B cell (primary cell): ENCODE results near the gene PRAMEF10. TPM values are rescaled to one million over a fixed set of nuclear protein-coding genes. Genes with fewer than 3 reads are reported as not detected.
"Not testable (repeated sequence)": the region's sequence is repeated elsewhere in the genome, so short reads cannot be mapped to it uniquely, and the experiment has no call there.

Experiments
- ATAC-seq: fragments of 200-7000 bp; cut with Tn5 transposase; one replicate; pipeline ENCODE4 v1.10.0; 2021; ENCODE audit warnings: low read depth, mild to moderate bottlenecking, moderate number of reproducible peaks, moderate library complexity
- CTCF ChIA-PET: fragments of 350-600 bp; sonication (Branson Sonifier 250); formaldehyde crosslinking; loops from one replicate; lab custom pipeline; 2021; ENCODE audit warnings: antibody characterized with exemption, inconsistent platforms; lab: Charles Lee
- POLR2A ChIA-PET: fragments of 350-600 bp; sonication (Branson Sonifier 250); formaldehyde crosslinking; loops from one replicate; lab custom pipeline; 2021; ENCODE audit warnings: antibody characterized with exemption; lab: Charles Lee
- DNase-seq: peaks from one replicate; pipeline ENCODE4 v3.0.0; 2013
- H2AFZ ChIP-seq: 2 replicates; pipeline ENCODE4 v1.6.1; 2012; ENCODE audit warnings: mild to moderate bottlenecking, low read depth, low read length; ENCODE audit not compliant: insufficient read depth, poor library complexity, severe bottlenecking
- H3K27ac ChIP-seq, 2 donors: 1 replicate in 1 of 2; 2 replicates in 1 of 2; pipeline ENCODE4 v1.5.1; 2012 to 2013; ENCODE audit warnings: low read length in 2 of 2, mild to moderate bottlenecking in 2 of 2, moderate library complexity in 1 of 2
- H3K27me3 ChIP-seq, 4 experiments: fragments of 200-600 bp in 1 of 4; sonication (generic) in 1 of 4; replicated peaks in 1 of 4; 1 replicate in 2 of 4; 2 replicates in 2 of 4; pipeline versions ENCODE4 v1.6.1 to v1.7.0; 2013 to 2016; ENCODE audit warnings: low read length in 3 of 4, mild to moderate bottlenecking in 2 of 4, mixed read lengths in 1 of 4, moderate library complexity in 1 of 4; ENCODE audit not compliant: insufficient read depth in 4 of 4, control insufficient read depth in 3 of 4; ENCODE audit errors: control extremely low read depth in 1 of 4
- H3K36me3 ChIP-seq, 2 experiments: replicated peaks in 1 of 2; 1 replicate in 1 of 2; 2 replicates in 1 of 2; pipeline versions ENCODE4 v1.6.1 to v1.7.1; 2013; ENCODE audit warnings: low read length in 1 of 2; ENCODE audit not compliant: insufficient read depth in 2 of 2, control insufficient read depth in 1 of 2; ENCODE audit errors: control extremely low read depth in 1 of 2, extremely low read depth in 1 of 2
- H3K4me1 ChIP-seq, 2 donors: fragments of 200-600 bp in 1 of 2; sonication (generic) in 1 of 2; 1 replicate in 1 of 2; 2 replicates in 1 of 2; pipeline versions ENCODE4 v1.5.1 to v1.6.1; 2013 to 2017; ENCODE audit warnings: low read length in 2 of 2; ENCODE audit not compliant: control insufficient read depth in 2 of 2, insufficient read depth in 2 of 2
- H3K4me2 ChIP-seq: replicated peaks from 2 replicates; pipeline ENCODE3; 2012; ENCODE audit warnings: mild to moderate bottlenecking, low read depth, low read length; ENCODE audit not compliant: poor library complexity, severe bottlenecking
- H3K4me3 ChIP-seq, 5 experiments: fragments of 200-600 bp in 1 of 5; sonication (generic) in 1 of 5; 1 replicate in 3 of 5; 2 replicates in 2 of 5; pipeline versions ENCODE4 v1.5.1 to v1.7.0; 2011 to 2016; ENCODE audit warnings: low read length in 4 of 5, mild to moderate bottlenecking in 4 of 5, low read depth in 2 of 5, control low read depth in 1 of 5, moderate library complexity in 1 of 5; ENCODE audit not compliant: insufficient read depth in 1 of 5; ENCODE audit errors: control extremely low read depth in 1 of 5, extremely low read depth in 1 of 5
- H3K79me2 ChIP-seq: fragments of 200-600 bp; sonication (generic); one replicate; pipeline ENCODE4 v1.6.0; 2016; ENCODE audit warnings: low read length; ENCODE audit not compliant: control insufficient read depth, insufficient read depth
- H3K9ac ChIP-seq: fragments of 200-600 bp; sonication (generic); 2 replicates; pipeline ENCODE4 v1.6.1; 2017; ENCODE audit warnings: mild to moderate bottlenecking, low read length, moderate library complexity
- H3K9me3 ChIP-seq, 3 donors: one replicate each; pipeline versions ENCODE4 v1.6.1 to v1.7.1; 2013; ENCODE audit warnings: low read length in 2 of 3; ENCODE audit not compliant: control insufficient read depth in 2 of 3, insufficient read depth in 1 of 3; ENCODE audit errors: control extremely low read depth in 1 of 3
- H4K20me1 ChIP-seq: 2 replicates; pipeline ENCODE4 v1.6.0; 2012; ENCODE audit warnings: mild to moderate bottlenecking, low read length; ENCODE audit not compliant: insufficient read depth, control insufficient read depth, poor library complexity, severe bottlenecking
- H3K27ac Mint-ChIP-seq: one replicate; pipeline ENCODE4 v1.8.0; 2021; ENCODE audit warnings: mixed read lengths
- H3K27me3 Mint-ChIP-seq: one replicate; pipeline ENCODE4 v1.8.0; 2021; ENCODE audit warnings: mixed read lengths
- H3K4me1 Mint-ChIP-seq: one replicate; pipeline ENCODE4 v1.8.0; 2021; ENCODE audit warnings: mixed read lengths
- H3K4me3 Mint-ChIP-seq: one replicate; pipeline ENCODE4 v1.8.0; 2021; ENCODE audit warnings: mixed read lengths
- H3K9me3 Mint-ChIP-seq: one replicate; pipeline ENCODE4 v1.8.0; 2022; ENCODE audit warnings: mixed read lengths; ENCODE audit not compliant: insufficient read depth
- EZH2 ChIP-seq: IDR thresholded peaks from 2 replicates; pipeline ENCODE4 v1.6.1; 2012; ENCODE audit warnings: borderline replicate concordance, low read depth, mild to moderate bottlenecking, moderate library complexity, low read length; ENCODE audit not compliant: insufficient read depth, poor library complexity, severe bottlenecking
- WGBS: methylation state at CpG from one replicate; pipeline ENCODE4 v1.1.5; 2013; ENCODE audit warnings: missing lambda C conversion rate; ENCODE audit not compliant: insufficient coverage; 5-methylcytosine and 5-hydroxymethylcytosine counted together
- intact Hi-C: fragments of 100-400 bp; cut with micrococcal nuclease; formaldehyde crosslinking; loops from one replicate; pipeline ENCODE4 v1.10.0; 2022
- polyA plus RNA-seq: library from polyadenylated mRNA; depleted of rRNA; stranded (reverse); fragments of >200 nt; gene quantifications from 2 replicates; pipeline ENCODE4 v1.2.3, GENCODE V29; 2012
- small RNA-seq: library from RNA; depleted of rRNA; stranded (forward); fragments of <200 nt; gene quantifications from one replicate; pipeline ENCODE3, GENCODE V24; 2012; ENCODE audit warnings: low replicate concordance, low read depth; ENCODE audit not compliant: insufficient read length
- total RNA-seq, 2 donors: library from RNA; stranded (reverse); fragments of 120-200 nt in 1 of 2; gene quantifications; 1 replicate in 1 of 2; 2 replicates in 1 of 2; pipeline versions ENCODE4 v1.2.3 to v1.2.4, GENCODE V29; 2013 to 2022
- TF ChIP-seq, protein P1 (sequence below): fragments of 200-600 bp; IDR thresholded peaks from one replicate; pipeline ENCODE4 v1.8.0; 2022; ENCODE audit warnings: antibody characterized with exemption, mild to moderate bottlenecking

Gene PRAMEF10
- total and polyA plus RNA-seq, 2 donors (not counting 1 experiment from before 2014, with no cell fraction given) = not detected

GRCh38 chr1:12851779-12852178, 46.3 kb downstream of the PRAMEF10 start:
- Histone ChIP-seq H3K27me3 (no peaks in the 10 kb centered on the region), H3K27ac (no peak overlapping the region), H3K9me3 (no peaks in the 10 kb centered on the region), H3K79me2 (no peaks in the 10 kb centered on the region), H3K4me3 (no peak overlapping the region), H3K36me3 (no peaks in the 10 kb centered on the region), H4K20me1 (no peaks in the 10 kb centered on the region), H3K9ac (no peak overlapping the region), H3K4me2 (no peak overlapping the region), H2AFZ (no peak overlapping the region), H3K4me1 (no peaks in the 10 kb centered on the region)
- H3K4me3 Mint-ChIP-seq = no peak overlapping the region
- ATAC-seq (no peak), DNase-seq (no peak)
- WGBS = 93% methylated on average over 2 of the region's 4 CpGs
- intact Hi-C loops = no loop called here
- H3K4me1 Mint-ChIP-seq = no peaks in the 10 kb centered on the region
- H3K27me3 Mint-ChIP-seq = no peaks in the 10 kb centered on the region
- POLR2A ChIA-PET = no interaction called here
- H3K27ac Mint-ChIP-seq = no peak overlapping the region
- CTCF ChIA-PET = no interaction called here
- no peaks in the 10 kb centered on the region for H3K9me3 Mint-ChIP-seq
- TF ChIP-seq, protein P1, sequence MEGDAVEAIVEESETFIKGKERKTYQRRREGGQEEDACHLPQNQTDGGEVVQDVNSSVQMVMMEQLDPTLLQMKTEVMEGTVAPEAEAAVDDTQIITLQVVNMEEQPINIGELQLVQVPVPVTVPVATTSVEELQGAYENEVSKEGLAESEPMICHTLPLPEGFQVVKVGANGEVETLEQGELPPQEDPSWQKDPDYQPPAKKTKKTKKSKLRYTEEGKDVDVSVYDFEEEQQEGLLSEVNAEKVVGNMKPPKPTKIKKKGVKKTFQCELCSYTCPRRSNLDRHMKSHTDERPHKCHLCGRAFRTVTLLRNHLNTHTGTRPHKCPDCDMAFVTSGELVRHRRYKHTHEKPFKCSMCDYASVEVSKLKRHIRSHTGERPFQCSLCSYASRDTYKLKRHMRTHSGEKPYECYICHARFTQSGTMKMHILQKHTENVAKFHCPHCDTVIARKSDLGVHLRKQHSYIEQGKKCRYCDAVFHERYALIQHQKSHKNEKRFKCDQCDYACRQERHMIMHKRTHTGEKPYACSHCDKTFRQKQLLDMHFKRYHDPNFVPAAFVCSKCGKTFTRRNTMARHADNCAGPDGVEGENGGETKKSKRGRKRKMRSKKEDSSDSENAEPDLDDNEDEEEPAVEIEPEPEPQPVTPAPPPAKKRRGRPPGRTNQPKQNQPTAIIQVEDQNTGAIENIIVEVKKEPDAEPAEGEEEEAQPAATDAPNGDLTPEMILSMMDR = no peak
- TF ChIP-seq EZH2 = no peak

DNA sequence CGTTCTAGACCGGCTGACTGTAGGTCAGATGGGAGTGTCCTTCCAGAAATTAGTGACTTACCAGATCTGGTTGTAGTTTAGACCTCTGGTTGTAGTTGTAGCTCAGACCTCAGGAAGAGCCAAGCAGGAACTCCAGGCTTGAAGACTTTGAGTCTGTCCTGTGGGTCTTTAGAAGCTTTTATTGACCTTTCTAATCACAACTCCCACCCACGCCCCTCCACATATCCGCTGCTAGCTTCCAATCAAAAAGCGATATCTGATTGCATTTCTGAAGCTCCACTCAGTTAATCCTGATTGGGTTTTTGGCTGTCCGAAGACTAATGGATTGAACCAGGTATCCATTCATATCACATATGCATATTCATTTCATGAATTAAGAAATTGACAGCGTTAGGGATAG, 49.5 kb downstream of the PRAMEF10 start, which contains the start of gene HNRNPCL1:
Gene HNRNPCL1 (minus strand): TSS at position 101 of the 400 bp plus-strand sequence. CDS start 431 bp downstream, outside the sequence.
- H3K27me3 Mint-ChIP-seq, H3K4me3 Mint-ChIP-seq, H3K4me2 ChIP-seq, H3K27me3 ChIP-seq, H3K4me1 ChIP-seq, CTCF ChIA-PET, H3K9ac ChIP-seq, H3K27ac ChIP-seq, DNase-seq, H3K27ac Mint-ChIP-seq, H3K9me3 ChIP-seq, ATAC-seq, H3K79me2 ChIP-seq, H3K36me3 ChIP-seq, intact Hi-C loops, H2AFZ ChIP-seq, H3K9me3 Mint-ChIP-seq, H3K4me1 Mint-ChIP-seq, H4K20me1 ChIP-seq, POLR2A ChIA-PET, H3K4me3 ChIP-seq: not testable (repeated sequence)
- 100% methylated on average over 2 of the region's 7 CpGs for WGBS

Small RNA genes lying within 50 kb of the gene (small RNA-seq; reads per million reads assigned to genes)
- gene RNU6-1072P = not detected

Other genes starting within 250 kb of the PRAMEF10 start
- not detected in 2 replicates for gene AADACL3, start 182.2 kb downstream of the PRAMEF10 start, total RNA-seq
- gene AADACL3, start 182.2 kb downstream of the PRAMEF10 start, polyA plus RNA-seq = not detected in 2 replicates
- gene CFAP107, start 152.1 kb downstream of the PRAMEF10 start, total RNA-seq = not detected in 2 replicates
- not detected in 2 replicates for gene CFAP107, start 152.1 kb downstream of the PRAMEF10 start, polyA plus RNA-seq
- not detected in 2 replicates for gene PRAMEF12, start 124.5 kb downstream of the PRAMEF10 start, total RNA-seq
- not detected in 2 replicates for gene PRAMEF12, start 124.5 kb downstream of the PRAMEF10 start, polyA plus RNA-seq
- gene PRAMEF1, start 106.9 kb downstream of the PRAMEF10 start, total RNA-seq = not detected in 2 replicates
- not detected in 2 replicates for gene PRAMEF1, start 106.9 kb downstream of the PRAMEF10 start, polyA plus RNA-seq
- not detected in 2 replicates for gene PRAMEF11, start 66.9 kb downstream of the PRAMEF10 start, total RNA-seq
- not detected in 2 replicates for gene PRAMEF11, start 66.9 kb downstream of the PRAMEF10 start, polyA plus RNA-seq
- not detected in 2 replicates for gene HNRNPCL1, start 49.5 kb downstream of the PRAMEF10 start, total RNA-seq
- gene HNRNPCL1, start 49.5 kb downstream of the PRAMEF10 start, polyA plus RNA-seq = not detected in 2 replicates
- not detected in 2 replicates for gene PRAMEF2, start 41.2 kb downstream of the PRAMEF10 start, total RNA-seq
- gene PRAMEF2, start 41.2 kb downstream of the PRAMEF10 start, polyA plus RNA-seq = not detected in 2 replicates
- not detected in 2 replicates for gene PRAMEF4, start 12.1 kb downstream of the PRAMEF10 start, total RNA-seq
- not detected in 2 replicates for gene PRAMEF4, start 12.1 kb downstream of the PRAMEF10 start, polyA plus RNA-seq
- gene PRAMEF7, start 18.3 kb upstream of the PRAMEF10 start, total RNA-seq = not detected in 2 replicates
- not detected in 2 replicates for gene PRAMEF7, start 18.3 kb upstream of the PRAMEF10 start, polyA plus RNA-seq
- gene PRAMEF6, start 49.3 kb upstream of the PRAMEF10 start, total RNA-seq = not detected in 2 replicates
- gene PRAMEF6, start 49.3 kb upstream of the PRAMEF10 start, polyA plus RNA-seq = not detected in 2 replicates
- not detected in 2 replicates for gene PRAMEF27, start 158.3 kb upstream of the PRAMEF10 start, total RNA-seq
- gene PRAMEF27, start 158.3 kb upstream of the PRAMEF10 start, polyA plus RNA-seq = not detected in 2 replicates
- gene HNRNPCL3, start 162.5 kb upstream of the PRAMEF10 start, total RNA-seq = not detected in 2 replicates
- not detected in 2 replicates for gene HNRNPCL3, start 162.5 kb upstream of the PRAMEF10 start, polyA plus RNA-seq
- gene PRAMEF25, start 172.5 kb upstream of the PRAMEF10 start, total RNA-seq = not detected in 2 replicates
- not detected in 2 replicates for gene PRAMEF25, start 172.5 kb upstream of the PRAMEF10 start, polyA plus RNA-seq
- not detected in 2 replicates for gene HNRNPCL2, start 218.6 kb upstream of the PRAMEF10 start, total RNA-seq
- gene HNRNPCL2, start 218.6 kb upstream of the PRAMEF10 start, polyA plus RNA-seq = not detected in 2 replicates